Body of pancreas (tissue), 4 donors: ENCODE data around the gene POLG. TPM values are rescaled to one million over a fixed set of nuclear protein-coding genes. Genes with fewer than 3 reads are reported as not detected.

Experiments used
- ATAC-seq: fragments of 150-250 bp; one replicate; pipeline ENCODE4 v1.9.1; 2016
- DNase-seq, 4 donors: peaks; one replicate each; pipeline ENCODE4 v3.0.0-alpha.2; 2019
- H3K27ac ChIP-seq, 4 donors: fragments of 200-600 bp; sonication (generic); 1 replicate in 3 of 4; 2 replicates in 1 of 4; pipeline versions ENCODE4 v1.5.1 to v1.6.1; 2016 to 2019; ENCODE audit warnings: mild to moderate bottlenecking in 1 of 4, mixed read lengths in 1 of 4, moderate library complexity in 1 of 4
- H3K27me3 ChIP-seq, 2 donors: fragments of 200-600 bp; sonication (generic); one replicate each; pipeline ENCODE4 v1.6.0; 2016; ENCODE audit warnings: mild to moderate bottlenecking in 1 of 2
- H3K36me3 ChIP-seq, 2 donors: fragments of 200-600 bp; sonication (generic); replicated peaks in 1 of 2; 2 replicates each; pipeline ENCODE4 v1.5.1; 2016; ENCODE audit warnings: low read depth in 2 of 2; ENCODE audit not compliant: insufficient read depth in 1 of 2
- H3K4me1 ChIP-seq: fragments of 200-600 bp; sonication (generic); one replicate; pipeline ENCODE4 v1.6.0; 2016
- H3K4me3 ChIP-seq, 2 donors: fragments of 200-600 bp; sonication (generic); 1 replicate in 1 of 2; 2 replicates in 1 of 2; pipeline ENCODE4 v1.5.1; 2016 to 2019
- H3K9me3 ChIP-seq, 3 donors: fragments of 200-600 bp; sonication (generic); 1 replicate in 2 of 3; 2 replicates in 1 of 3; pipeline ENCODE4 v1.5.1; 2016
- POLR2A ChIP-seq, 3 donors: fragments of 450-650 bp; IDR thresholded peaks; one replicate each; pipeline ENCODE4 v1.6.1; 2016; ENCODE audit warnings: antibody characterized with exemption in 3 of 3, mild to moderate bottlenecking in 2 of 3
- WGBS, 2 donors: methylation state at CpG; one replicate each; pipeline ENCODE4 v1.1.5; 2017; 5-methylcytosine and 5-hydroxymethylcytosine counted together
- intact Hi-C: fragments of 100-400 bp; cut with DNase I; formaldehyde crosslinking; loops from one replicate; pipeline ENCODE4 v1.15.1; 2023
- total RNA-seq, 2 donors: library from RNA; depleted of rRNA; stranded (reverse); fragments of >200 nt; gene quantifications; one replicate each; pipeline ENCODE4 v1.1.0, GENCODE V29; 2016
- TF ChIP-seq, protein P1 (sequence below), 7 experiments: fragments of 450-650 bp in 4 of 7; fragments of 200-600 bp in 3 of 7; sonication (generic) in 3 of 7; IDR thresholded peaks; one replicate each; pipeline ENCODE4 v1.5.1; 2016 to 2019; ENCODE audit warnings: antibody characterized with exemption in 7 of 7

The POLG gene
- total RNA-seq, 2 donors from 2014 or later: 60.7 to 67.2 TPM

DNA sequence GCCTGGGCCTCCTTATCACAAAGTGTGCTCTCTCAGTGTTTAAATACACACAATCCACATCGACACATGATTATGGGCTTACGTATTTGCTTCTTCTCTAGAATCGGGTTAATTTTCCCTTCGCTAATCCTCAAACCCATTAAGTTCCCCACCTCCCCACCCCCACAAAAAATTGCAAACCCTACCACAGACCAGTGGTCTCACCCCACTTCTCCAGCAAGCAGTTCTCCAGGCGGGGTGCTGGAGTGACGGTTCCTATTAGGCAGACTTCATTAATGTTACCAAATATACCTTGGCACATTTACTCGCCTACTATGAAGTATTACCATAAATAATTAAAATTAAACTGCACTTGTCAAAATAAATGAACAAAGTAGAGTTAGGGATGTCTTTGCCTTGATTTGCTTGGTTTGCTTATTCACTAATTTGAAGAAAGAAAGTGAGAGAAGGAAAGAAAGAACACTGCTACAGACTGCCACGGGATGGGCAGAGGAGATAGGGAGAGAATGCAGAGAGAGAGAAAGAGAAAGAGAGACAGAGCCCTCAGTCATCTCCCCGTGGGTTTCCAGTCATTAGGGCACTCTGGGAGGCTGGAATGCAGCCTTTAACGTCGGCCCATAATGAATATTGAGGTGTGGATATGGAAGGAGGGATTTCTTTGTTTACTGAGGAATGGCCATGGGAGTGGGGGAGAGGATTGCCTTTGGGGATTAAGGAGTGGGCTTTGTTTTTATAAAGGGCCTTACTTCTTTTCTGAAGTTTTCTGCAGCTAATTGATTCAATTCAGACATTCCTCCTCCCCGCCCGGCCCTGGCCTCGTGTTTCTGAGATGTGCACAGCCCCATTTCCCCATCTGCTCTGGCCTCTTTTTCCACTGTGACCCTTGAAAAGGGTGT lies 39.7 kb upstream of the POLG start:
- intact Hi-C loops: no loop called here
- 45 to 47% methylated on average over 14 of the region's 14 CpGs for WGBS, 2 donors
- ATAC-seq: no peak
- no peak for TF ChIP-seq POLR2A (IDR thresholded peaks at IDR 0.05)
- TF ChIP-seq, protein P1, sequence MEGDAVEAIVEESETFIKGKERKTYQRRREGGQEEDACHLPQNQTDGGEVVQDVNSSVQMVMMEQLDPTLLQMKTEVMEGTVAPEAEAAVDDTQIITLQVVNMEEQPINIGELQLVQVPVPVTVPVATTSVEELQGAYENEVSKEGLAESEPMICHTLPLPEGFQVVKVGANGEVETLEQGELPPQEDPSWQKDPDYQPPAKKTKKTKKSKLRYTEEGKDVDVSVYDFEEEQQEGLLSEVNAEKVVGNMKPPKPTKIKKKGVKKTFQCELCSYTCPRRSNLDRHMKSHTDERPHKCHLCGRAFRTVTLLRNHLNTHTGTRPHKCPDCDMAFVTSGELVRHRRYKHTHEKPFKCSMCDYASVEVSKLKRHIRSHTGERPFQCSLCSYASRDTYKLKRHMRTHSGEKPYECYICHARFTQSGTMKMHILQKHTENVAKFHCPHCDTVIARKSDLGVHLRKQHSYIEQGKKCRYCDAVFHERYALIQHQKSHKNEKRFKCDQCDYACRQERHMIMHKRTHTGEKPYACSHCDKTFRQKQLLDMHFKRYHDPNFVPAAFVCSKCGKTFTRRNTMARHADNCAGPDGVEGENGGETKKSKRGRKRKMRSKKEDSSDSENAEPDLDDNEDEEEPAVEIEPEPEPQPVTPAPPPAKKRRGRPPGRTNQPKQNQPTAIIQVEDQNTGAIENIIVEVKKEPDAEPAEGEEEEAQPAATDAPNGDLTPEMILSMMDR (IDR thresholded peaks at IDR 0.05): no peak
- H3K9me3 ChIP-seq: no peaks in the 10 kb centered on the region
- H3K27me3 ChIP-seq: peaks cover 0 to 26% of the 10 kb centered on the region in 2 donors
- H3K4me3 ChIP-seq: no peak overlapping the region
- no peak for DNase-seq
- peaks cover 30% of the 10 kb centered on the region for H3K4me1 ChIP-seq
- H3K36me3 ChIP-seq: no peaks in the 10 kb centered on the region
- no peak overlapping the region for H3K27ac ChIP-seq

GRCh38 chr15:89372069-89372935 lies 37.7 kb upstream of the POLG start:
- ATAC-seq (no peak), DNase-seq (no peak)
- Histone ChIP-seq H3K36me3 (no peaks in the 10 kb centered on the region), H3K27ac (no peak overlapping the region), H3K4me1 (peaks cover 21% of the 10 kb centered on the region), H3K4me3 (no peak overlapping the region), H3K9me3 (no peaks in the 10 kb centered on the region), H3K27me3 (peaks cover 0 to 33% of the 10 kb centered on the region in 2 donors)
- intact Hi-C loops: no loop called here
- 24 to 30% methylated on average over 13 to 15 of the region's 15 CpGs for WGBS, 2 donors
- TF ChIP-seq, protein P1 (IDR thresholded peaks at IDR 0.05): no peak
- TF ChIP-seq POLR2A (IDR thresholded peaks at IDR 0.05): no peak

- intact Hi-C loops: no loop called here
- WGBS, 2 donors: 1% methylated on average over 80 of the region's 87 CpGs; no CpG with 5 or more reads in 1 of the 2 donors
- H3K36me3 ChIP-seq: no peaks in the 10 kb centered on the region
- ATAC-seq (peak; percentile 67), DNase-seq (peak in 2 of 4 donors; percentile 26 to 44)
- H3K27me3 ChIP-seq: peaks cover 0 to 42% of the 10 kb centered on the region in 2 donors
- no peaks in the 10 kb centered on the region for H3K9me3 ChIP-seq
- peaks cover 23% of the 10 kb centered on the region for H3K4me1 ChIP-seq
- TF ChIP-seq, protein P1 (IDR thresholded peaks at IDR 0.05): no peak
- TF ChIP-seq POLR2A (IDR thresholded peaks at IDR 0.05): no peak
- H3K27ac ChIP-seq: no peak overlapping the region
- H3K4me3 ChIP-seq: no peak overlapping the region
Observed at GRCh38 chr15:89371228-89372044, 36.8 kb upstream of the POLG start.

DNA sequence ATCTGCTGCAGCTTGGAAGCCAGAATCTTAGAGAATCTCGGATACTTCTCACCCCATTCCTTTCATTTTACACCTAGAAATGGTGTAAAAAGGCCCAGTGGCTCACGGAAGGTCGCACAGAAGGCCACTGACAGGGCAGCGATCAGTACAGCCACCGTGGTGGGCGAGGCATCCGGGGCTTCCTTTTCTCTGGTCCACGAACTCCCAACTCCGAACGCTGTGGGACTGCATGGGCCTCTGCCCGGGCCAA lies 36.3 kb upstream of the POLG start:
- intact Hi-C loops: no loop called here
- Histone ChIP-seq H3K27me3 (peaks cover 0 to 47% of the 10 kb centered on the region in 2 donors), H3K9me3 (no peaks in the 10 kb centered on the region), H3K27ac (no peak overlapping the region), H3K4me3 (no peak overlapping the region), H3K4me1 (peaks cover 23% of the 10 kb centered on the region), H3K36me3 (no peaks in the 10 kb centered on the region)
- 10 to 14% methylated on average over 7 to 11 of the region's 11 CpGs for WGBS, 2 donors
- ATAC-seq: no peak
- TF ChIP-seq, protein P1 (IDR thresholded peaks at IDR 0.05): no peak
- no peak for TF ChIP-seq POLR2A (IDR thresholded peaks at IDR 0.05)
- no peak for DNase-seq
